Neural progenitor cell (in vitro differentiated cells): ENCODE data around the gene HIKESHI. TPM values are rescaled to one million over a fixed set of nuclear protein-coding genes. Genes with fewer than 3 reads are reported as not detected.

Experiments
- DNase-seq: peaks from one replicate; pipeline ENCODE4 v3.0.0-alpha.2; 2016; ENCODE audit warnings: low spot score
- H2AFZ ChIP-seq: fragments of 200-600 bp; sonication (generic); replicated peaks from 2 replicates; pipeline ENCODE4 v1.6.1; 2016; ENCODE audit warnings: antibody characterized with exemption
- H3F3A ChIP-seq: fragments of 200-600 bp; sonication (generic); 2 replicates; pipeline ENCODE4 v1.6.1; 2016; ENCODE audit warnings: antibody characterized with exemption, low read depth
- H3K27ac ChIP-seq: fragments of 200-600 bp; sonication (generic); 2 replicates; pipeline ENCODE4 v1.5.1; 2016; ENCODE audit warnings: mild to moderate bottlenecking
- H3K27me3 ChIP-seq: fragments of 200-600 bp; sonication (generic); 2 replicates; pipeline ENCODE4 v1.6.1; 2016; ENCODE audit warnings: mild to moderate bottlenecking, moderate library complexity
- H3K36me3 ChIP-seq: fragments of 200-600 bp; sonication (generic); 2 replicates; pipeline ENCODE4 v1.5.1; 2016
- H3K4me1 ChIP-seq: fragments of 200-600 bp; sonication (generic); 2 replicates; pipeline ENCODE4 v1.6.1; 2016; ENCODE audit warnings: mixed run types
- H3K4me2 ChIP-seq: fragments of 200-600 bp; sonication (generic); 2 replicates; pipeline ENCODE4 v1.6.1; 2016
- H3K4me3 ChIP-seq: fragments of 200-600 bp; sonication (generic); 2 replicates; pipeline ENCODE4 v1.5.1; 2016
- H3K79me2 ChIP-seq: fragments of 200-600 bp; sonication (generic); 2 replicates; pipeline ENCODE4 v1.6.1; 2016; ENCODE audit warnings: low read depth
- H3K9ac ChIP-seq: fragments of 200-600 bp; sonication (generic); 2 replicates; pipeline ENCODE4 v1.6.1; 2016
- H3K9me3 ChIP-seq: fragments of 200-600 bp; sonication (generic); 2 replicates; pipeline ENCODE4 v1.5.1; 2016; ENCODE audit warnings: low read depth
- H4K20me1 ChIP-seq: fragments of 200-600 bp; sonication (generic); 2 replicates; pipeline ENCODE4 v1.6.1; 2016; ENCODE audit warnings: low read depth
- H3K27ac Mint-ChIP-seq: 3 replicates; pipeline ENCODE4 v1.8.0; 2021; ENCODE audit warnings: mixed read lengths
- H3K27me3 Mint-ChIP-seq: 2 replicates; pipeline ENCODE4 v1.8.0; 2022; ENCODE audit warnings: low read depth, mild to moderate bottlenecking, inconsistent platforms, moderate library complexity, mixed read lengths; ENCODE audit not compliant: insufficient read depth
- H3K36me3 Mint-ChIP-seq: 3 replicates; pipeline ENCODE4 v1.8.0; 2021; ENCODE audit warnings: mixed read lengths
- H3K4me1 Mint-ChIP-seq: 3 replicates; pipeline ENCODE4 v1.8.0; 2021; ENCODE audit warnings: mixed read lengths
- H3K4me3 Mint-ChIP-seq: 3 replicates; pipeline ENCODE4 v1.8.0; 2021; ENCODE audit warnings: mild to moderate bottlenecking, moderate library complexity, mixed read lengths
- H3K9me3 Mint-ChIP-seq: 3 replicates; pipeline ENCODE4 v1.8.0; 2020; ENCODE audit warnings: mixed read lengths
- EZH2 ChIP-seq: fragments of 200-600 bp; sonication (generic); IDR thresholded peaks from 2 replicates; pipeline ENCODE4 v1.6.1; 2017; ENCODE audit warnings: antibody characterized with exemption, mild to moderate bottlenecking, moderate library complexity
- EZH2phosphoT487 ChIP-seq: fragments of 200-600 bp; sonication (generic); IDR thresholded peaks from 2 replicates; pipeline ENCODE4 v1.6.1; 2017; ENCODE audit warnings: antibody characterized with exemption
- total RNA-seq: library from RNA; depleted of rRNA; stranded (reverse); fragments of >200 nt; gene quantifications from 2 replicates; pipeline ENCODE4 v1.2.3, GENCODE V29; 2015; ENCODE audit warnings: low replicate concordance
- TF ChIP-seq, protein P1 (sequence below): fragments of 200-600 bp; sonication (generic); IDR thresholded peaks from 2 replicates; pipeline ENCODE4 v1.5.1; 2017; ENCODE audit warnings: antibody characterized with exemption, mild to moderate bottlenecking

The HIKESHI gene
- total RNA-seq, 1 donor from 2014 or later: 87.2 TPM

DNA sequence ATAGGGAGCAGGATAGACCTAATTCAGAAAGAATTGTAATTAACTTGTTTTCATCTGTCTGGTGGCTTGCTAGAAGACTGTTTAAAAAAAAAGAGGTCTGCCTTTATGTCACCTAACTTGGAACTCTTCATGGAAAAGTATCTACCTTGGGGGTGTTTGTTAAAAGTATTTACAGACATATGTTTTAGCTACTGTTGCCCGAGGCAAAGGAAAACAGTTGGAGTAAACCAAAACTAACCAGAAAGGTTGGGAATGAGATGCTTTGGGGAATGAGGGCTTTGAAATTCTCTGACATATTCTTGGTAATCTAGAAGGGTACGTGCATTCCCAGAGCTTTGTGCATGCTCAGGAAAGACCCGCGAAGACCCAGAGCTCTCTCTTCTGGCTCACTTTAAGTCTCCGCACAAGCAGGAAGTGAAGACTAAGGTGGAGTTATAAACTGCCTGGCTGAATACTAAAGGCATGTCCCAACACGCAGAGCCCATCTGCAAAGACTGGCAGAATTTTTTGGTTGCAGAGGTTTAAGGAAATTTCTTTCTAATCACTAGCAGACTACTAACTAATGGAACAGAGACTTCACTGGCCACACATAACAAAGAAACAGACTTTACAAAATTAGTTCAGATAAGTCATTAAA is 33.2 kb downstream of the HIKESHI start:
- H3K36me3 ChIP-seq: peaks cover 10% of the 10 kb centered on the region
- H3K27me3 ChIP-seq: no peaks in the 10 kb centered on the region
- H3K9ac ChIP-seq: no peak overlapping the region
- Mint-ChIP-seq H3K27me3 (peaks cover 2% of the 10 kb centered on the region), H3K9me3 (no peaks in the 10 kb centered on the region), H3K4me3 (no peak overlapping the region), H3K36me3 (peaks cover 46% of the 10 kb centered on the region), H3K4me1 (no peaks in the 10 kb centered on the region), H3K27ac (no peak overlapping the region)
- no peaks in the 10 kb centered on the region for H3F3A ChIP-seq
- H3K27ac ChIP-seq: no peak overlapping the region
- no peak for TF ChIP-seq EZH2
- no peak for TF ChIP-seq EZH2phosphoT487
- TF ChIP-seq, protein P1, sequence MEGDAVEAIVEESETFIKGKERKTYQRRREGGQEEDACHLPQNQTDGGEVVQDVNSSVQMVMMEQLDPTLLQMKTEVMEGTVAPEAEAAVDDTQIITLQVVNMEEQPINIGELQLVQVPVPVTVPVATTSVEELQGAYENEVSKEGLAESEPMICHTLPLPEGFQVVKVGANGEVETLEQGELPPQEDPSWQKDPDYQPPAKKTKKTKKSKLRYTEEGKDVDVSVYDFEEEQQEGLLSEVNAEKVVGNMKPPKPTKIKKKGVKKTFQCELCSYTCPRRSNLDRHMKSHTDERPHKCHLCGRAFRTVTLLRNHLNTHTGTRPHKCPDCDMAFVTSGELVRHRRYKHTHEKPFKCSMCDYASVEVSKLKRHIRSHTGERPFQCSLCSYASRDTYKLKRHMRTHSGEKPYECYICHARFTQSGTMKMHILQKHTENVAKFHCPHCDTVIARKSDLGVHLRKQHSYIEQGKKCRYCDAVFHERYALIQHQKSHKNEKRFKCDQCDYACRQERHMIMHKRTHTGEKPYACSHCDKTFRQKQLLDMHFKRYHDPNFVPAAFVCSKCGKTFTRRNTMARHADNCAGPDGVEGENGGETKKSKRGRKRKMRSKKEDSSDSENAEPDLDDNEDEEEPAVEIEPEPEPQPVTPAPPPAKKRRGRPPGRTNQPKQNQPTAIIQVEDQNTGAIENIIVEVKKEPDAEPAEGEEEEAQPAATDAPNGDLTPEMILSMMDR: no peak
- no peak overlapping the region for H3K4me2 ChIP-seq
- H2AFZ ChIP-seq: no peak overlapping the region
- no peaks in the 10 kb centered on the region for H3K79me2 ChIP-seq
- H3K4me1 ChIP-seq: no peaks in the 10 kb centered on the region
- DNase-seq: no peak
- no peaks in the 10 kb centered on the region for H4K20me1 ChIP-seq
- H3K4me3 ChIP-seq: no peak overlapping the region
- no peaks in the 10 kb centered on the region for H3K9me3 ChIP-seq

DNA sequence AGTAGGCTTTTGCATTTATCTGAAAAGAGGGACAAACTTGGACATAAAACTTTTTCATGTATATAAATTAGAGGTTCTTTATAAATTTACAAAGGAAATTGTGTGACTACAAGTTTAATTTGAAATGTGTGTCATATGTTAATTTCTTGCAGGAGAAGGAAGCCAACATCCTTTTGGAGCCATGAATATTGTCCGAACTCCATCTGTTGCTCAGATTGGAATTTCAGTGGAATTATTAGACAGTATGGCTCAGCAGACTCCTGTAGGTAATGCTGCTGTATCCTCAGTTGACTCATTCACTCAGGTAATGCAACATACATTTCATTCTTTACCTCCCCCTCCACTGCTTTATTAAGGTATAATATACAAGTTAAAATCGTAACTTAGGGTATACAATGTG is 35.2 kb downstream of the HIKESHI start:
- Histone ChIP-seq H3K27ac (no peak overlapping the region), H3K4me2 (no peak overlapping the region), H3K27me3 (no peaks in the 10 kb centered on the region), H3K4me1 (no peaks in the 10 kb centered on the region), H3K9ac (no peak overlapping the region), H3K36me3 (peaks cover 6% of the 10 kb centered on the region), H4K20me1 (peaks cover 4% of the 10 kb centered on the region), H2AFZ (no peak overlapping the region), H3K4me3 (no peak overlapping the region), H3K9me3 (no peaks in the 10 kb centered on the region), H3K79me2 (peaks cover 9% of the 10 kb centered on the region), H3F3A (no peaks in the 10 kb centered on the region)
- H3K4me1 Mint-ChIP-seq: no peaks in the 10 kb centered on the region
- no peak overlapping the region for H3K27ac Mint-ChIP-seq
- peaks cover 52% of the 10 kb centered on the region for H3K36me3 Mint-ChIP-seq
- DNase-seq: no peak
- peaks cover 2% of the 10 kb centered on the region for H3K27me3 Mint-ChIP-seq
- H3K4me3 Mint-ChIP-seq: no peak overlapping the region
- no peaks in the 10 kb centered on the region for H3K9me3 Mint-ChIP-seq
- TF ChIP-seq EZH2 (no peak), EZH2phosphoT487 (no peak)
- TF ChIP-seq, protein P1: no peak

DNA sequence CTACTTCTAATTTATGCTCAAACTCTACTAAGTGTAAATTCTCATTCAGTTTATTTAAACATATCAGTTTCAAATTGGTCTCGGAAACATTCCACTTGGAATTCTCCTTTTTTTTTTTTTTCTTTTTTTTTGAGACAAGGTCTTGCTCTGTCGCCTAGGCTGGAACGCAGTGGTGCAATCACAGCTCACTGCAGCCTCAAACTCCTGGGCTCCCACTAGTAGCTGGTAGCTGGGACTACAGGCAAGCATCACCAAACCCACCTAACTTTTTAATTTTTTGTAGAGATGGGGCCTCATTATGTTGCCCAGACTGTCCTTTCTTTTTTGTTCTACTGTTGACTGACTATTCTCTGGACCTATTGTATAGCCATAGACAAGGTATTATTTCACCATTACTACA is 39.3 kb downstream of the HIKESHI start:
- Histone ChIP-seq H3K4me2 (no peak overlapping the region), H3K4me3 (no peak overlapping the region), H3K4me1 (no peaks in the 10 kb centered on the region), H3K79me2 (peaks cover 20% of the 10 kb centered on the region), H3F3A (no peaks in the 10 kb centered on the region), H3K27me3 (no peaks in the 10 kb centered on the region), H3K27ac (no peak overlapping the region), H3K9ac (no peak overlapping the region), H3K9me3 (no peaks in the 10 kb centered on the region), H4K20me1 (peaks cover 9% of the 10 kb centered on the region), H3K36me3 (peaks cover 9% of the 10 kb centered on the region), H2AFZ (no peak overlapping the region)
- Mint-ChIP-seq H3K4me1 (peaks cover 3% of the 10 kb centered on the region), H3K36me3 (peaks cover 28% of the 10 kb centered on the region), H3K27me3 (no peaks in the 10 kb centered on the region), H3K4me3 (no peak overlapping the region), H3K27ac (no peak overlapping the region), H3K9me3 (no peaks in the 10 kb centered on the region)
- TF ChIP-seq EZH2phosphoT487: no peak
- TF ChIP-seq EZH2: no peak
- TF ChIP-seq, protein P1: no peak
- DNase-seq: peak; percentile 5
